CD14-positive monocyte (primary cell): ENCODE data around the gene RER1. TPM values are rescaled to one million over a fixed set of nuclear protein-coding genes. Genes with fewer than 3 reads are reported as not detected.

Experiments used
- DNase-seq, 3 donors: peaks; one replicate each; pipeline ENCODE4 v3.0.0-alpha.2; 2011 to 2022
- H2AFZ ChIP-seq: 2 replicates; pipeline ENCODE4 v1.6.0; 2012; ENCODE audit warnings: mild to moderate bottlenecking, low read depth, low read length, inconsistent platforms; ENCODE audit not compliant: insufficient read depth, poor library complexity, severe bottlenecking
- H3K27ac ChIP-seq, 2 donors: 1 replicate in 1 of 2; 2 replicates in 1 of 2; pipeline ENCODE4 v1.5.1; 2012 to 2013; ENCODE audit warnings: low read length in 2 of 2, control low read depth in 1 of 2, inconsistent platforms in 1 of 2, low read depth in 1 of 2, mild to moderate bottlenecking in 1 of 2
- H3K27me3 ChIP-seq, 2 donors: one replicate each; pipeline versions ENCODE4 v1.6.0 to v1.6.1; 2011 to 2013; ENCODE audit warnings: low read length in 2 of 2; ENCODE audit not compliant: control insufficient read depth in 2 of 2, insufficient read depth in 2 of 2
- H3K36me3 ChIP-seq, 2 donors: replicated peaks in 1 of 2; 1 replicate in 1 of 2; 2 replicates in 1 of 2; pipeline versions ENCODE4 v1.5.1 to v1.6.1; 2012 to 2013; ENCODE audit warnings: low read length in 2 of 2, control low read depth in 1 of 2, inconsistent platforms in 1 of 2, mild to moderate bottlenecking in 1 of 2; ENCODE audit not compliant: insufficient read depth in 2 of 2, control insufficient read depth in 1 of 2
- H3K4me1 ChIP-seq, 2 donors: 1 replicate in 1 of 2; 2 replicates in 1 of 2; pipeline versions ENCODE4 v1.5.1 to v1.6.1; 2012 to 2013; ENCODE audit warnings: low read length in 2 of 2, control low read depth in 1 of 2, inconsistent platforms in 1 of 2, mild to moderate bottlenecking in 1 of 2, moderate library complexity in 1 of 2; ENCODE audit not compliant: insufficient read depth in 2 of 2, control insufficient read depth in 1 of 2
- H3K4me2 ChIP-seq: replicated peaks from 2 replicates; pipeline ENCODE3; 2012; ENCODE audit warnings: low read length, moderate library complexity, mild to moderate bottlenecking; ENCODE audit not compliant: poor library complexity, severe bottlenecking; ENCODE audit errors: extremely low read depth
- H3K4me3 ChIP-seq, 3 experiments: fragments of 200-600 bp in 1 of 3; sonication (generic) in 1 of 3; replicated peaks in 1 of 3; 1 replicate in 2 of 3; 2 replicates in 1 of 3; pipeline ENCODE4 v1.5.1; 2011 to 2013; ENCODE audit warnings: low read length in 3 of 3, mild to moderate bottlenecking in 3 of 3, control low read depth in 2 of 3, low read depth in 2 of 3, inconsistent platforms in 1 of 3, moderate library complexity in 1 of 3
- H3K79me2 ChIP-seq: 2 replicates; pipeline ENCODE4 v1.6.0; 2012; ENCODE audit warnings: mild to moderate bottlenecking, control low read depth, inconsistent platforms, low read length, moderate library complexity; ENCODE audit not compliant: insufficient read depth
- H3K9ac ChIP-seq: 2 replicates; pipeline ENCODE4 v1.6.0; 2017; ENCODE audit warnings: low read length, mild to moderate bottlenecking; ENCODE audit not compliant: insufficient read depth, poor library complexity, severe bottlenecking
- H3K9me3 ChIP-seq, 2 donors: replicated peaks in 1 of 2; 1 replicate in 1 of 2; 2 replicates in 1 of 2; pipeline versions ENCODE4 v1.5.1 to v1.6.1; 2012 to 2013; ENCODE audit warnings: low read length in 2 of 2, control low read depth in 1 of 2; ENCODE audit not compliant: control insufficient read depth in 1 of 2, insufficient read depth in 1 of 2
- H4K20me1 ChIP-seq: 2 replicates; pipeline ENCODE4 v1.6.0; 2012; ENCODE audit warnings: mild to moderate bottlenecking, low read length, control low read depth, moderate library complexity; ENCODE audit not compliant: insufficient read depth
- H3K27ac Mint-ChIP-seq, 7 donors: one replicate each; pipeline ENCODE4 v1.8.0; 2020; ENCODE audit warnings: mild to moderate bottlenecking in 7 of 7, mixed read lengths in 7 of 7, moderate library complexity in 6 of 7, inconsistent platforms in 2 of 7
- H3K27me3 Mint-ChIP-seq, 3 donors: one replicate each; pipeline ENCODE4 v1.8.0; 2021 to 2022; ENCODE audit warnings: low read depth in 3 of 3, mild to moderate bottlenecking in 3 of 3, mixed read lengths in 3 of 3, moderate library complexity in 3 of 3, inconsistent platforms in 1 of 3
- H3K36me3 Mint-ChIP-seq, 2 donors: one replicate each; pipeline ENCODE4 v1.8.0; 2020; ENCODE audit warnings: mixed read lengths in 2 of 2, inconsistent platforms in 1 of 2, mild to moderate bottlenecking in 1 of 2
- H3K4me1 Mint-ChIP-seq: one replicate; pipeline ENCODE4 v1.8.0; 2020; ENCODE audit warnings: mild to moderate bottlenecking, mixed read lengths
- H3K4me3 Mint-ChIP-seq, 2 donors: one replicate each; pipeline ENCODE4 v1.8.0; 2020; ENCODE audit warnings: mild to moderate bottlenecking in 2 of 2, mixed read lengths in 2 of 2, moderate library complexity in 1 of 2
- H3K9me3 Mint-ChIP-seq, 7 donors: one replicate each; pipeline ENCODE4 v1.8.0; 2020 to 2022; ENCODE audit warnings: mixed read lengths in 7 of 7, mild to moderate bottlenecking in 6 of 7, moderate library complexity in 6 of 7, inconsistent platforms in 2 of 7
- CTCF ChIP-seq: fragments of 200-600 bp; IDR thresholded peaks from one replicate; pipeline ENCODE4 v1.8.0; 2022; ENCODE audit warnings: antibody characterized with exemption, mild to moderate bottlenecking
- WGBS: methylation state at CpG from one replicate; pipeline ENCODE4 v1.1.5; 2013; ENCODE audit warnings: missing lambda C conversion rate; ENCODE audit not compliant: insufficient coverage; 5-methylcytosine and 5-hydroxymethylcytosine counted together
- intact Hi-C, 2 donors: fragments of 100-400 bp; cut with micrococcal nuclease; formaldehyde crosslinking; loops; one replicate each; pipeline versions ENCODE4 v1.15.0 to v1.15.1; 2023
- polyA plus RNA-seq, 3 donors: library from polyadenylated mRNA; depleted of rRNA in 1 of 3; unstranded in 2 of 3; stranded (reverse) in 1 of 3; fragments of 300-500 nt in 2 of 3; fragments of >200 nt in 1 of 3; fragmentation: Illumina TruSeq in 2 of 3; gene quantifications; 1 replicate in 2 of 3; 2 replicates in 1 of 3; pipeline ENCODE4 v1.2.3, GENCODE V29; 2012 to 2021

Gene RER1
- polyA plus RNA-seq, 3 donors: 98.3 to 235 (median 193) TPM

DNA sequence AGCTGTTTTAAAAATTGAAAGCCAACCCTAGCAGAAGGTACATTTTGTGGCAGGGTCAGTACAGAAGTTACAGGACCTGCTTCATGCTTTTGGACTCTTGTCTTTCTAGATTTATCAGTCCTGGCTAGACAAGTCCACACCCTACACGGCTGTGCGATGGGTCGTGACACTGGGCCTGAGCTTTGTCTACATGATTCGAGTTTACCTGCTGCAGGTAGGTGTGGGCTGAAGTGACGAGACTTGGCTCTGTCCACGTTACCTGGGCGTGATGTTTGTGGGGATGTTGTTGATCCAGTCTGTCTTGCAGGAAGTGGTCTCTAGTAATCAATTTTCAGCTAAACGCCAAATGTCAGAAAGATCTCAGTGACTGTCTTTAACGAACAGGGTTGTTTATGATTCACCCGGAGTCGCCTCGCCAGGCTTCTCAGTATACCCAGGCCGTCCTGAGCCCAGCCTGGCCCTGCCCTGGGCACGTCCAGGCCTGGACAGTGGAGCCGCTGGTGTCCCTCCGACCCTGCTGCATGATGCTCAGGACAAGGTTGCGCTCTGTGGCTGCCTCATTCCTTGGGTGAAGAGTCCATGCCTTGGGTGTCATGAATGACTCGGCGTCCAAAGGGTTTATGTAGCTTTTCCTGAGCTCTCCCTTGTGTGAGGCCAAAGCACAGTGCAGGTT is 5.5 kb downstream of the RER1 start:
- Mint-ChIP-seq H3K4me3 (no peak overlapping the region), H3K9me3 (no peaks in the 10 kb centered on the region), H3K4me1 (peaks cover 21% of the 10 kb centered on the region), H3K27me3 (peaks cover 0 to 2% (median 0%) of the 10 kb centered on the region in 3 donors), H3K27ac (peak overlapping the region in 3 of 7 donors; percentile 26 to 66 (median 55)), H3K36me3 (peaks cover 79 to 94% of the 10 kb centered on the region in 2 donors)
- H3K27me3 ChIP-seq: no peaks in the 10 kb centered on the region
- no peak for DNase-seq
- H2AFZ ChIP-seq: no peak overlapping the region
- no peak overlapping the region for H3K4me2 ChIP-seq
- peaks cover 9 to 14% of the 10 kb centered on the region in 2 donors for H3K4me1 ChIP-seq
- no peaks in the 10 kb centered on the region for H3K9me3 ChIP-seq
- peaks cover 93% of the 10 kb centered on the region for H4K20me1 ChIP-seq
- H3K27ac ChIP-seq: no peak overlapping the region
- peaks cover 72 to 90% of the 10 kb centered on the region in 2 donors for H3K36me3 ChIP-seq
- intact Hi-C loops: no loop called here
- TF ChIP-seq CTCF: no peak
- H3K4me3 ChIP-seq: no peak overlapping the region
- H3K9ac ChIP-seq: no peak overlapping the region
- H3K79me2 ChIP-seq: peaks cover 53% of the 10 kb centered on the region
- WGBS: 97% methylated on average over 16 of the region's 19 CpGs

DNA sequence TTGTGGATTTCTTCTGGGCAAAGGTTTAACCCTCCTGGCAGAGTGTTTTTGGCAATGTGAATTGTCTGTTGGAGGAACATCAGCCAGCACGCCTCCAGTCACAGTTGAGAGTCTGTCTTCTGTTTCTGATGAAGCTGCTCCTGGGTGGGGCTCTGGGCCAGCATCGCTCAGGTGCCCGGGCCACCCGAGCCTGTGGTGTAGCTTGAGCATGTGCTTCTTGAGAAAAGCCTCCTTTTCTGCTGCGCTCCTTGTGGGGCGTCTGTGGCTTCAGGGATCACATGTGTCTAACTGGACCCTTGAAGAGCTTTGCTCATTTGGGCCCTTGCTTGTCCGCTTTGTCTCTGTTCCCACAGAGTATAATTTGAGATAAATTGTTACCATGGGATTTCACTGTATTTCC is 7.2 kb downstream of the RER1 start:
- Histone ChIP-seq H3K79me2 (peaks cover 35% of the 10 kb centered on the region), H2AFZ (no peak overlapping the region), H4K20me1 (peaks cover 92% of the 10 kb centered on the region), H3K4me2 (no peak overlapping the region), H3K4me3 (no peak overlapping the region), H3K36me3 (peaks cover 84 to 97% of the 10 kb centered on the region in 2 donors), H3K9me3 (no peaks in the 10 kb centered on the region), H3K4me1 (no peaks in the 10 kb centered on the region), H3K27ac (no peak overlapping the region), H3K9ac (no peak overlapping the region), H3K27me3 (no peaks in the 10 kb centered on the region)
- Mint-ChIP-seq H3K27me3 (peaks cover 0 to 2% (median 0%) of the 10 kb centered on the region in 3 donors), H3K36me3 (peaks cover 85 to 97% of the 10 kb centered on the region in 2 donors), H3K4me3 (no peak overlapping the region), H3K9me3 (no peaks in the 10 kb centered on the region), H3K27ac (peak overlapping the region in 3 of 7 donors; percentile 12 to 52 (median 36)), H3K4me1 (peaks cover 4% of the 10 kb centered on the region)
- intact Hi-C loops: no loop called here
- WGBS: 95% methylated on average over 7 of the region's 7 CpGs
- TF ChIP-seq CTCF: no peak
- no peak for DNase-seq
